Skin epidermis (tissue), 12 donors: Measurements from ENCODE around the gene METTL23.
"Not testable (repeated sequence)": the region's sequence is repeated elsewhere in the genome, so short reads cannot be mapped to it uniquely, and the experiment has no call there.

Experiments used
- H3K27ac ChIP-seq, 21 experiments: fragments of 200-600 bp; sonication (generic) in 11 of 21; one replicate each; pipeline ENCODE4 v1.5.0; 2020; ENCODE audit warnings: mild to moderate bottlenecking in 3 of 21, inconsistent platforms in 2 of 21, moderate library complexity in 2 of 21
- H3K4me3 ChIP-seq, 7 experiments: fragments of 200-600 bp; sonication (generic) in 2 of 7; one replicate each; pipeline ENCODE4 v1.5.0; 2020; ENCODE audit warnings: inconsistent platforms in 2 of 7, mild to moderate bottlenecking in 2 of 7, moderate library complexity in 1 of 7

METTL23 gene

GRCh38 chr17:76727745-76728456 is 1.3 kb downstream of the METTL23 start:
- H3K27ac ChIP-seq = peak overlapping the region in 20 of 21 experiments; percentile 88 to 99 (median 98)
- H3K4me3 ChIP-seq = peak overlapping the region; percentile 64 to 100 (median 90)

DNA sequence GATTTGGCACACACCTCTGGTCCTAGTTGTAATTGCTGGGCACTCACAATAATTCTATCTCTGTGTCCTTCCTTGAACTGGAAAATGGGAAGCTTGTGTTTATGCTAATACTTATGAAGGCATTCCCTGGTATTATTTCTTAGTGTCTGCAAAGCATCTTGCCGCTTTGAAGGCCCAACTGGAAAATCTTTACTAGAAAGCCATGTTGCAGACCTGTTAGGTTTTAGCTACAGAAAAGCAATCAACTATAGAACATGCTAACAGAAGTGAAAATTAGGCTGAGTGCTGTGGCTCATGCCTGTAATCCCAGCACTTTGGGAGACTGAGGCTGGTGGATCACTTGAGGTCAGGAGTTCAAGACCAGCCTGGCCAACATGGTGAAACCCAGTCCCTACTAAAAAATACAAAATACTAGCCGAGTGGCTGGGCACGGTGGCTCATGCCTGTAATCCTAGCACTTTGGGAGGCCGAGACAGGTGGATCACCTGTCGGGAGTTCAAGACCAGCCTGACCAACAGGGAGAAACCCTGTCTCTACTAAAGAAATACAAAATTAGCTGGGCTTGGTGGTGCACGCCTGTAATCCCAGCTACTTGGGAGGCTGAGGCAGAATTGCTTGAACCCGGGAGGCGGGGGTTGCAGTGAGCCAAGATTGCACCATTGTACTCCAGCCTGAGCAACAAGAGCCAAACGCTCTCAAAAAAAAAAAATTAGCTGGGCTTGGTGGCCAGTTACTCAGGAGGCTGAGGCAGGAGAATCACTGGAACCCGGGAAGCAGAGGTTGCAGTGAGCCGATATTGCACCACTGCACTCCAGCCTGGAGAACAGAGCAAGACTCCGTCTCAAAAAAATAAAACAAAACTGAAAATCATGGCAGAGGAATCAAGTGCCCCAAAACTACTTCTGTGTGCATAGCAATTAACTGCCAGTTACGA is 5.4 kb downstream of the METTL23 start:
- peak overlapping the region in 1 of 21 experiments; percentile 2 for H3K27ac ChIP-seq
- H3K4me3 ChIP-seq = not testable (repeated sequence)

DNA sequence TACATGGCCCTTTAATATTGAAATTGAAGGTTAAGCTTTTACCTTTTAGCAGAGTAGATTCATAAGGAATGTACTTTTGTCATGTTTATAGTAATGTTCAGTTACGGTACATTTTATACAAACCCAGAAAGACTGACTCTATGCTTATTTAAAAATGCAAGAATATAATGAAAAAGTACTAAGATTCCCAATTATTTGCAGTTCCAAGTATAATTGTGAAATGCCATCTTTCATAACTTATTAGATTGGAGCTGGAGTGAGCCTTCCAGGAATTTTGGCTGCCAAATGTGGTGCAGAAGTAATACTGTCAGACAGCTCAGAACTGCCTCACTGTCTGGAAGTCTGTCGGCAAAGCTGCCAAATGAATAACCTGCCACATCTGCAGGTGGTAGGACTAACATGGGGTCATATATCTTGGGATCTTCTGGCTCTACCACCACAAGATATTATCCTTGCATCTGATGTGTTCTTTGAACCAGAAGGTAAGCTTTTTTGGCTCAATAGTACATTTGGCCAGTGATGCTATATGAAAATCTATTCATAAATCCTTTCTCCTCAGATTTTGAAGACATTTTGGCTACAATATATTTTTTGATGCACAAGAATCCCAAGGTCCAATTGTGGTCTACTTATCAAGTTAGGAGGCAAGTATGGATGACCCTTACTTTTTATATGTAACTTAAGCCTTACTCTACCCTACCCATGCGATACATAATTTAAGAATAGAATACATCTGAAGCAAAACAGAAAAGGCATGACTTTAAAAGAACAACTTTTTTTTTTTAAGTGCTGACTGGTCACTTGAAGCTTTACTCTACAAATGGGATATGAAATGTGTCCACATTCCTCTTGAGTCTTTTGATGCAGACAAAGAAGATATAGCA is 6.3 kb downstream of the METTL23 start:
- Histone ChIP-seq H3K4me3 (no peak overlapping the region), H3K27ac (no peak overlapping the region)

- peak overlapping the region in 1 of 7 experiments; percentile 83 for H3K4me3 ChIP-seq
- H3K27ac ChIP-seq = no peak overlapping the region
Observed at GRCh38 chr17:76733618-76733957, 6.9 kb downstream of the METTL23 start.

- Histone ChIP-seq H3K4me3 (peak overlapping the region; percentile 63 to 97 (median 87)), H3K27ac (peak overlapping the region in 13 of 21 experiments; percentile 2 to 99 (median 57))
Observed at GRCh38 chr17:76734080-76734840, 7.6 kb downstream of the METTL23 start.

- peak overlapping the region in 16 of 21 experiments; percentile 0 to 99 (median 76) for H3K27ac ChIP-seq
- peak overlapping the region; percentile 63 to 97 (median 87) for H3K4me3 ChIP-seq
Observed at GRCh38 chr17:76735006-76735405, 8.4 kb downstream of the METTL23 start.

- Histone ChIP-seq H3K4me3 (peak overlapping the region; percentile 63 to 97 (median 87)), H3K27ac (peak overlapping the region in 20 of 21 experiments; percentile 95 to 99 (median 99))
Observed at GRCh38 chr17:76735586-76736348, 9.1 kb downstream of the METTL23 start.

GRCh38 chr17:76736349-76737081 is 9.9 kb downstream of the METTL23 start:
- H3K4me3 ChIP-seq = peak overlapping the region; percentile 63 to 97 (median 87)
- peak overlapping the region; percentile 89 to 99 (median 99) for H3K27ac ChIP-seq

GRCh38 chr17:76737082-76737675 is 10.5 kb downstream of the METTL23 start, which contains the start of gene SRSF2:
SRSF2 (minus strand) TSS chr17:76737331; CDS start chr17:76737160, 171 bp downstream.
- Histone ChIP-seq H3K27ac (peak within 1 kb of the TSS; percentile 89 to 99 (median 99)), H3K4me3 (peak within 1 kb of the TSS; percentile 63 to 97 (median 87))

DNA sequence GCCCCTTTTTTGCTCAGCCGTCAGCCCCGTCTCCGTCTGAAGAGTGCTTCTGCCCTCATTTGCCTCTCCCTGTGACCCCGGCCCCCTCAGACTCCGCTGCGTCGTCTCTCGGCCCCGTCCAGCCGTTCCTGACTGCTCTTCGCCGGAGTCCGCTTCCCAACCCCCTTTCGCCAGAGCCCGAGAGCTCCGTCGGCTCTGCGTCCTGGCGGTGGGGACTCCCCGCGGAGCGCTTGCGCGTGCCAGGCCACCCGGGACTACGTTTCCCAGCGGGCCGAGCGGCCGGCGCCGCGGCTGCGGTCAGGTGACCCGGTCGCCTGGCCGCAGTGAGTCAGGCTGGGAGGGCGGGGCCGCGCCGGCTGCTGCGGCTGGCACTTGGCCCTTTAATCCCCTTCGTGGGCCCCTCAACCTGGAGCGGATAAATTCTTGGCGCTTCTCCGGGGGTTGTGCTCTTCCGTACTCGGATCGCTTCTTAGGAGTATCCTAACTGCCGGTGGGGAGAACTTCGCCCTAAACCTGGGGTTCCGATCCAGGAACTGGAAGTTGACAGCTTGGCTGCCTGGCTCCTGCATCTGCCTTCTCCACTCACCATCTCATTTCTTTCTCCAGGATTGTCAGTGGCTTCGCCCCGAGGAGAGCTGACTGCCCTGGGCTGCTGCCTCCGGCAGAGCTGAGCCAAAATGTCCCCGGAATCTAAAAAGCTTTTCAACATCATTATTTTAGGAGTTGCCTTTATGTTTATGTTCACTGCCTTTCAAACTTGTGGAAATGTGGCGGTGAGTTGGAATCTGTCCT is 11.2 kb downstream of the METTL23 start, which contains the start of gene MFSD11:
Gene MFSD11, plus strand, starts transcription at position 444 of the 792 bp plus-strand sequence. Its CDS starts 234 bp downstream, at position 678.
- H3K27ac ChIP-seq = peak within 1 kb of the TSS; percentile 89 to 99 (median 99)
- H3K4me3 ChIP-seq = peak within 1 kb of the TSS; percentile 63 to 97 (median 87)

DNA sequence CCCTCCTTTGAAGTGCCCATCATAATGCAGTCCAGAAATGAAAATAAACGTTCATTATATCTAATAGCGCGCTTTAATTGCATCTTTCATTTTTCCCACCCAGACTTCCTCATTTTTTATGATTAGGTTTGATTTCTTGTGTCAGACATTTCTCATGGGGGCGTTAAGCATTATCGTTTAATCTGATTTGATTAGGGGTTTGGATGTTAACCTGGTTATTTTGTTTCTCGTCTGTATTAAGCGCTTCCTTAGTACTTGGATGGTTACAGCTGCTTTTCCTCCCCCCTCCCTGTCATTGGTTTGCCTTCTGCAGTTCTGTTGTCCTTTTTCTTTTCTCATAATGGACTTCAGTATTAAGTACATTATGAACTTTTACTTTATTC is 11.8 kb downstream of the METTL23 start:
- peak overlapping the region in 20 of 21 experiments; percentile 91 to 99 (median 99) for H3K27ac ChIP-seq
- H3K4me3 ChIP-seq = peak overlapping the region; percentile 63 to 97 (median 87)

DNA sequence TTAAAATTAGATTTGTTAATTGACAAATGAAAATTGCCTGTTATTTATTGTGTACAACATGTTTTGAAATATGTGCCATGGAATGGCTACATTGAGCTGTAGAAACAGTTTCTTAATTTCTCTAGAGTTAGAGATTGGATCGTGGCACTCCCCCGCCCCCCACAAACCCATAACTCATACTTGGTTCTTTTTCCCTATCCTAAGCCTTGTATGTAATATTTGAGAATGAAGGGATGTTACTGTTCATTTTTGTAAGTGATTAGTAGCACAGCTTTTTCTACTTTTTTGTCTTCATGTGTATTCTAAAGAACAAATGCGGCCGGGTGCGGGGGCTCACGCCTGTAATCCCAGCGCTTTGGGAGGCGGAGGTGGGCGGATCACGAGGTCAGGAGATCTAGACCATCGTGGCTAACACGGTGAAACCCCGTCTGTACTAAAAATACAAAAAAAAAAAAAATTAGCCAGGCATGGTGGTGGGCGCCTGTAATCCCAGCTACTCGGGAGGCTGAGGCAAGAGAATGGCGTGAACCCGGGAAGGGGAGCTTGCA is 13.0 kb downstream of the METTL23 start:
- not testable (repeated sequence) for H3K4me3 ChIP-seq, H3K27ac ChIP-seq

- H3K4me3 ChIP-seq = no peak overlapping the region
- no peak overlapping the region for H3K27ac ChIP-seq
Observed at GRCh38 chr17:76740329-76741118, 13.9 kb downstream of the METTL23 start.

- Histone ChIP-seq H3K4me3 (no peak overlapping the region), H3K27ac (no peak overlapping the region)
Observed at GRCh38 chr17:76742958-76743357, 16.3 kb downstream of the METTL23 start.

DNA sequence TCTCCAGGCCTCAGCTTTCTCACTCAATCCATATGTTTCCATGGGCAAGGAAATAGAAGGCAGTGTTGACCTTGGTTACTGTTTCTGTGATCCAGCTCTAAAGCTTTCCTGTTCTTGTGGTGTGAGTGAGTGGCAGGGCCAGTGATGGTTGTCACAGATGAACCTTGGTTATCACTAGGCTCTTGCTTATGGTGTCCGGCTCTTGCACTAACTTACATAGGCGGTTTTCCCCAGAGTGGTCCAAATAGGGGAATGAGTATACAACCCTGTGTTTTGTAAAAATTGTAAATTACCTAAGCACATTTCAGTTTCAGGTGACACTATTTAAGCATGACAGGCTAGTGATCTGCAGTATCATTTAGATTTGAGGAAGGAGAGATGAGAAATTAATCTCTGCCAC is 18.1 kb downstream of the METTL23 start:
- Histone ChIP-seq H3K4me3 (no peak overlapping the region), H3K27ac (no peak overlapping the region)
